Thyroid gland (tissue), 4 donors: ENCODE data around the gene CCL20. TPM values are rescaled to one million over a fixed set of nuclear protein-coding genes. Genes with fewer than 3 reads are reported as not detected.
A peak's percentile ranks its signal among the peaks of the same experiment; 100 is the strongest.

Source experiments
- DNase-seq, 2 donors: peaks; one replicate each; pipeline ENCODE4 v3.0.0-alpha.2; 2019
- H3K27ac ChIP-seq, 3 donors: fragments of 200-600 bp; sonication (generic); 1 replicate in 2 of 3; 2 replicates in 1 of 3; pipeline ENCODE4 v1.5.1; 2016 to 2019; ENCODE audit warnings: mild to moderate bottlenecking in 1 of 3, moderate library complexity in 1 of 3
- H3K27me3 ChIP-seq: fragments of 200-600 bp; sonication (generic); one replicate; pipeline ENCODE4 v1.5.1; 2019
- H3K36me3 ChIP-seq, 2 donors: fragments of 200-600 bp; sonication (generic); one replicate each; pipeline ENCODE4 v1.5.1; 2016 to 2019
- H3K4me1 ChIP-seq, 2 donors: fragments of 200-600 bp; sonication (generic); one replicate each; pipeline ENCODE4 v1.5.1; 2017 to 2019
- H3K4me3 ChIP-seq, 3 donors: fragments of 200-600 bp; sonication (generic); replicated peaks in 1 of 3; 1 replicate in 2 of 3; 2 replicates in 1 of 3; pipeline ENCODE4 v1.5.1; 2016; ENCODE audit warnings: mild to moderate bottlenecking in 1 of 3
- H3K9me3 ChIP-seq: fragments of 200-600 bp; sonication (generic); one replicate; pipeline ENCODE4 v1.5.1; 2017
- POLR2A ChIP-seq, 2 donors: fragments of 450-650 bp; IDR thresholded peaks; one replicate each; pipeline ENCODE4 v1.6.1; 2017; ENCODE audit warnings: antibody characterized with exemption in 2 of 2, mild to moderate bottlenecking in 2 of 2, moderate library complexity in 1 of 2
- WGBS, 2 donors: methylation state at CpG; one replicate each; pipeline ENCODE4 v1.1.5; 2017; 5-methylcytosine and 5-hydroxymethylcytosine counted together
- intact Hi-C: fragments of 100-400 bp; cut with DNase I; formaldehyde crosslinking; loops from one replicate; pipeline ENCODE4 v1.15.1; 2023
- total RNA-seq, 4 donors: library from RNA; depleted of rRNA; stranded (reverse); fragments of >200 nt; gene quantifications; one replicate each; pipeline ENCODE4 v1.2.3, GENCODE V29; 2016
- TF ChIP-seq, protein P1 (sequence below), 6 experiments: fragments of 200-600 bp in 3 of 6; fragments of 450-650 bp in 3 of 6; sonication (generic) in 3 of 6; IDR thresholded peaks; one replicate each; pipeline ENCODE4 v1.5.1; 2016 to 2019; ENCODE audit warnings: antibody characterized with exemption in 6 of 6, mild to moderate bottlenecking in 2 of 6, inconsistent platforms in 1 of 6, moderate library complexity in 1 of 6

Gene CCL20
- total RNA-seq, 4 donors from 2014 or later: not detected

DNA sequence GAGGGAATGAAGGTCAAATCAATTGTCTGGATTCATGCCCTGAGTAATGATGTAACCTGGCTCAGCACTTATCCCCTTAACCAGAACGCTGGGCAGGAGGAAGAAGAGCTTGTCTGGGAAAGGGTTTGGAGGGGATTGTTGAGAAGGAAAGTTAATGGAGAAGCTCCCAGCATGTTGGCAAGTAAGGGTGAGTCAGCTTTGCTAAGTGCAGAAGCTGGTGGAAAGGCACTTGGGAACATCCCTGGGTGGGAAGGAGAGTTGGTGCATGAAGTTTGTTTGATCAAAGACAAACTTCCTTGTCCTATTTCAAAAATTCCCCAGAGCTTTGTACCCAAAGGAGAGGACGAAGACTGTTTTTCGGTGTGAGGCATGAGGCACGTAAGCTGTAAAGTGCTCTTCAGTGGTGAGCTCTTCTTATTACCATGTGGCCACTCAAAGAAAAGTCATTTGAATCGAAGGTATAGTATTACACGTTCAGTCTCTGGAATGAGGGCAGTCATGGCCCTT is 40.2 kb downstream of the CCL20 start:
- peak overlapping the region; percentile 79 to 96 (median 83) for H3K27ac ChIP-seq

DNA sequence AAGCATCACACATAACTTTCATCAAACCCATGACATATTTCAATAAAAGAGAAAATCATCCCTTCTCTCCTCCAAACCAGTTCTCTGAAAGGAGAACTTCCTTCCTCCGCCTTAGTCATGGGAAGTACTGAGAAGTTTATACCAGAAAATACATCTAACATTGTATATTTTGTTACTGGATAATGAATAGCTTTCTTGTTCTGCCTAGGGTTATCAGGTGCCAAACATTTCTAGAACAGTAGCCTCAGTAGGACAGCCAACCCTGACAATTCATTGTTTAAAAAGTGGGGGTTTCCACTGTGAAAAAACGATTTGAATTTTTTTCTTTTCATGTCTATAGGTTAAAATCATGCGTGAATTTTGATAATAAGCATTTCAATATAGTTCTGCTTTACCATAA is 41.8 kb downstream of the CCL20 start:
- no peak overlapping the region for H3K27ac ChIP-seq
- intact Hi-C loops: no loop called here

More for the DNA sequence above, 40.2 kb downstream of the CCL20 start:
- DNase-seq: peak; percentile 52 to 55
- no peaks in the 10 kb centered on the region for H3K27me3 ChIP-seq
- 21 to 36% methylated on average over 6 of the region's 6 CpGs for WGBS, 2 donors
- no peak overlapping the region for H3K4me3 ChIP-seq
- no peaks in the 10 kb centered on the region for H3K9me3 ChIP-seq
- intact Hi-C loops: no loop called here
- TF ChIP-seq POLR2A (IDR thresholded peaks at IDR 0.05): no peak
- TF ChIP-seq, protein P1, sequence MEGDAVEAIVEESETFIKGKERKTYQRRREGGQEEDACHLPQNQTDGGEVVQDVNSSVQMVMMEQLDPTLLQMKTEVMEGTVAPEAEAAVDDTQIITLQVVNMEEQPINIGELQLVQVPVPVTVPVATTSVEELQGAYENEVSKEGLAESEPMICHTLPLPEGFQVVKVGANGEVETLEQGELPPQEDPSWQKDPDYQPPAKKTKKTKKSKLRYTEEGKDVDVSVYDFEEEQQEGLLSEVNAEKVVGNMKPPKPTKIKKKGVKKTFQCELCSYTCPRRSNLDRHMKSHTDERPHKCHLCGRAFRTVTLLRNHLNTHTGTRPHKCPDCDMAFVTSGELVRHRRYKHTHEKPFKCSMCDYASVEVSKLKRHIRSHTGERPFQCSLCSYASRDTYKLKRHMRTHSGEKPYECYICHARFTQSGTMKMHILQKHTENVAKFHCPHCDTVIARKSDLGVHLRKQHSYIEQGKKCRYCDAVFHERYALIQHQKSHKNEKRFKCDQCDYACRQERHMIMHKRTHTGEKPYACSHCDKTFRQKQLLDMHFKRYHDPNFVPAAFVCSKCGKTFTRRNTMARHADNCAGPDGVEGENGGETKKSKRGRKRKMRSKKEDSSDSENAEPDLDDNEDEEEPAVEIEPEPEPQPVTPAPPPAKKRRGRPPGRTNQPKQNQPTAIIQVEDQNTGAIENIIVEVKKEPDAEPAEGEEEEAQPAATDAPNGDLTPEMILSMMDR (IDR thresholded peaks at IDR 0.05): no peak
- no peaks in the 10 kb centered on the region for H3K36me3 ChIP-seq
- H3K4me1 ChIP-seq: peaks cover 16 to 22% of the 10 kb centered on the region in 2 donors

DNA sequence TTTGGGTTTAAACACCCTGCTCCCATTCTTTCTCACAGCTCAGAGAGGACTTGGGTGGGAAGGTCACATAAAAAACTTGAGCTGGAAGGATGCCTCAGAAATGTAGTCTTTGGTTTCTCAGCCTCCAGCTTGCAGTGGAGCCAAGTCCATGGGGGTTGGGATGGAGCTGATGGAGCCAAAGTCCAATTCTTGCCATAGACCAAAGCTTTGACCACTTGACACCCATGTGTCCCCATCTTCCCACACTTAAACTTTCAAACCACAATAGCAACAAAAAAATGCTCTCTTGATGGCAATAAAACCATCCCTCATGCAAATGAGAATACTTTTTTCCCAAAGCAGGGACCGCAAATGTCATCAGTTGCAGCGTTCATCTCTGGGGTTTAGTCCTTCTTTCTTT is 43.1 kb downstream of the CCL20 start:
- Histone ChIP-seq H3K4me1 (peaks cover 14 to 22% of the 10 kb centered on the region in 2 donors), H3K27ac (no peak overlapping the region), H3K9me3 (no peaks in the 10 kb centered on the region), H3K36me3 (no peaks in the 10 kb centered on the region), H3K27me3 (no peaks in the 10 kb centered on the region), H3K4me3 (no peak overlapping the region)
- DNase-seq: no peak
- TF ChIP-seq, protein P1 (IDR thresholded peaks at IDR 0.05): no peak
- no peak for TF ChIP-seq POLR2A (IDR thresholded peaks at IDR 0.05)
- intact Hi-C loops: no loop called here
- WGBS, 2 donors: 87 to 97% methylated on average over 2 of the region's 2 CpGs

More for the DNA sequence above, 41.8 kb downstream of the CCL20 start:
- 56 to 75% methylated on average over 3 of the region's 3 CpGs for WGBS, 2 donors
- no peak for TF ChIP-seq POLR2A (IDR thresholded peaks at IDR 0.05)
- TF ChIP-seq, protein P1 (IDR thresholded peaks at IDR 0.05): no peak
- Histone ChIP-seq H3K27me3 (no peaks in the 10 kb centered on the region), H3K36me3 (no peaks in the 10 kb centered on the region), H3K9me3 (no peaks in the 10 kb centered on the region), H3K4me3 (no peak overlapping the region), H3K4me1 (peaks cover 14 to 22% of the 10 kb centered on the region in 2 donors)
- no peak for DNase-seq

DNA sequence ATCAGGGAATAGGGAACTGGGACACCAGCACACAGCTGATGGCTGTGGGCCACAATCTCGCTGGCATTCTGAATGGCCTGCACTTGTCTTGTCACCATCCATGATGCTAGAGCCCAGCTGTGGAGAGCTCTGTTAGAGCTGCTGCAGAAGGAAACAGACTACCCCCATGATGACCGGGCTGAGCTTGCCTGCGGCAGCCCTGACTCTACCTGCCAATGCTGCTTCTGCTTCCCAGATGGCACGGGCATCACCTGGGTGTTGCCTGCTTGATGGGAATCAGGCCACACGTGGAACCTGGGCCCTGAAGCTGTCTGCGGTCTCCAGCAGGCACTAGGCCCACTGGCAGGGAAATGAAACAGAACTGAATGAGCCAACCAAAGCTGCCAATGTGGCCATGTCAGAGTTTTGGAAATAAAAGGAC is 46.6 kb downstream of the CCL20 start:
- H3K9me3 ChIP-seq: no peaks in the 10 kb centered on the region
- H3K4me1 ChIP-seq: no peaks in the 10 kb centered on the region
- no peak for TF ChIP-seq POLR2A (IDR thresholded peaks at IDR 0.05)
- TF ChIP-seq, protein P1 (IDR thresholded peaks at IDR 0.05): no peak
- intact Hi-C loops: loop anchor here (10.0 kb wide), 1 partner anchor 85 kb away; no protein-coding TSS in a partner anchor
- no peak overlapping the region for H3K27ac ChIP-seq
- H3K4me3 ChIP-seq: no peak overlapping the region
- WGBS, 2 donors: 81 to 88% methylated on average over 6 of the region's 6 CpGs
- DNase-seq: no peak
- H3K27me3 ChIP-seq: no peaks in the 10 kb centered on the region
- H3K36me3 ChIP-seq: no peaks in the 10 kb centered on the region

DNA sequence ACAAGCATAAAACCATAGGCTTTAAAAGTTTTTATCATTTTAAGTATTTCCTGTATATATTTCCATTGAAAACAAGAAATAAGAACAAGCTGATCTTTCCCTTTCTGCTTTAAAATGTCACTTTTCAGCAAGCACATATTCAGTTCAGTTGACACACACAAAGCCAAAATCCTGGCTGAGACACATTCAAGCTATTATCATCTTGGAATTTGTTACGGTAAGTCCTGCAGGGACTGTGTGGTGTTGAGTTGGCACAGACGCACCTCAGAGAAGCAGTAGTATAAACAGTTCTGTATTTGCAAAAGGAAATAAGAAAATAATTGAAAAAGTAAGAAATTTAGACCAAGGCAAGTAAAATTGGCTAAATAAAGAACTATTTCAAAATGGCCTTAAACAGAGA is 47.4 kb downstream of the CCL20 start:
- Histone ChIP-seq H3K27ac (peak overlapping the region in 1 of 3 donors; percentile 6), H3K4me1 (no peaks in the 10 kb centered on the region), H3K36me3 (no peaks in the 10 kb centered on the region), H3K27me3 (no peaks in the 10 kb centered on the region), H3K4me3 (no peak overlapping the region), H3K9me3 (no peaks in the 10 kb centered on the region)
- intact Hi-C loops: loop anchor here (10.0 kb wide), 1 partner anchor 86 kb away; no protein-coding TSS in a partner anchor
- 57 to 75% methylated on average over 2 of the region's 2 CpGs for WGBS, 2 donors
- TF ChIP-seq, protein P1 (IDR thresholded peaks at IDR 0.05): no peak
- no peak for TF ChIP-seq POLR2A (IDR thresholded peaks at IDR 0.05)
- DNase-seq: no peak
